GM18868 (cell line): ENCODE results near the gene TBX15.

ENCODE experiments used
- ATAC-seq: cut with Tn5 transposase; IDR thresholded peaks from one replicate; pipeline ENCODE4 v1.9.1; 2021; ENCODE audit warnings: mild to moderate bottlenecking, moderate library complexity; ENCODE audit not compliant: unreplicated experiment

Gene TBX15

DNA sequence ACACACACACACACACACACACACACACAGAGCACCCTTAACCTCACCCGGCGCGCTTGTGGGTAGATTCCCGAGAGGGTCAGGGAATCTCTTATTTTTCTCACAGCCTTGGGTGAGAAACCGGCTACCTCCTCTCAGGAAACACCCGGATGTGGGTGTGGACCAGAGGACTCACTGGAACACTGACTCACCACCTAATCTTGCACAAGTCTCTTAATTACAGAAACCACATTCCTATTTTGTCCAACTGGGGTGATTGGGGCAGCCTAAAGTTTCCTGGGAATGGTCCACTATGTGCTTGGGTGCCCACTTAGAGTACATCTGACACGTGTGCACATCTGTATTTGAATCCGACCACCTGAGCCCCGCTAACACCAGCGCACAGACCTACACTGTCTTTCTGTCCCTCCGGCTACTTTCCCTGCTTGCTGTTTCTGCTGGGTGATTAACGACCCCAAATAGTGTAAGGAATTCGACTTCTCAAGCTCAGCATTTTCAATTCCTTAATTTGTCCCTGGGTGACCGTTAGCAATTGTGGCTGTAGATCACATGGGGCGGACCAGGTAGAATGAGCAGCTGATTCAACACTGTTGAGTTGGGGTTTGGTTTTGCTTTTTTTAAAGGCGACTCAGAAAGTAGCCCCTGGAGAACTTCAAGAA, 14.0 kb upstream of the TBX15 start:
- ATAC-seq = no peak

DNA sequence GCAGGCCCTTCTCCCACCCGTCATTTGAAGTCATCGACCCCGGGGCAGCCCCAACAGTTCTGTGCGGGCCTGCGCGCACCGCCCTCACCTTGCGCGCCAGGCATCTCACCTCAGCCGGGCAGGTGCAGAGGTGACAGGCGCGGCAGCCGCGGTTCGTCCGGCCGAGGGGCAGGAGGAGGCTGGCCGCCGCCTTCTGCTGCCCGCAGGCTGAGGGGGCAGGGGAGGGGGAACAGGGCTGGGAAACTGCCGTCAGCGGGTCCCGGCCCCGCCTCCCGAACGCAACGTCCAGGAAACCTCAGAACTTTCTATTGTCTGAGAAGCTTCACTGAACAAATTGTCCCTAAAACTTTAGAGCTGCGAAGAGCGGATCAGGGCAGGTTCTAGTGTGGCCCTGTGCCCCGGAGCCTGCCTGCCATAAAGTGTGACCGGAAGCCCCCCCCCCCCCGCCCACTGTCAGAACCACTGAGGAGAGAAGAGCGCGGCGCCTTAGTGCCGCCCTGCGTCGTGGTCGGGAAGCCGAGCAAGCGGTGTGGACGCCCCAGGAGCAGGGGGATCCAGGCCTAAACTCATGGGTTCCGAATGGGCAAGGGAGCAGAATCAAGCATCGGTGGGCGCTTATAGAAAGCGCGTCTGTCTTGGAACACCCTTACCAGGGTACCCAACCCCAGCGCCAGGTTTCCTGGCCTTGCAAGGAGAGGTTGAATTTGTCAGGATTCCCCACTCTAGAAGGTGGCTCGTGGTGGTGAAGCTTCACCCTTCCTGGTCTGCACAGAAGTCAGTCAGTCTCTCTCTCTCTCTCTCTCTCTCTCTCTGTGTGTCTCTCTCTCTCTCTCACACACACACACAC, 13.3 kb upstream of the TBX15 start:
- no peak for ATAC-seq

DNA sequence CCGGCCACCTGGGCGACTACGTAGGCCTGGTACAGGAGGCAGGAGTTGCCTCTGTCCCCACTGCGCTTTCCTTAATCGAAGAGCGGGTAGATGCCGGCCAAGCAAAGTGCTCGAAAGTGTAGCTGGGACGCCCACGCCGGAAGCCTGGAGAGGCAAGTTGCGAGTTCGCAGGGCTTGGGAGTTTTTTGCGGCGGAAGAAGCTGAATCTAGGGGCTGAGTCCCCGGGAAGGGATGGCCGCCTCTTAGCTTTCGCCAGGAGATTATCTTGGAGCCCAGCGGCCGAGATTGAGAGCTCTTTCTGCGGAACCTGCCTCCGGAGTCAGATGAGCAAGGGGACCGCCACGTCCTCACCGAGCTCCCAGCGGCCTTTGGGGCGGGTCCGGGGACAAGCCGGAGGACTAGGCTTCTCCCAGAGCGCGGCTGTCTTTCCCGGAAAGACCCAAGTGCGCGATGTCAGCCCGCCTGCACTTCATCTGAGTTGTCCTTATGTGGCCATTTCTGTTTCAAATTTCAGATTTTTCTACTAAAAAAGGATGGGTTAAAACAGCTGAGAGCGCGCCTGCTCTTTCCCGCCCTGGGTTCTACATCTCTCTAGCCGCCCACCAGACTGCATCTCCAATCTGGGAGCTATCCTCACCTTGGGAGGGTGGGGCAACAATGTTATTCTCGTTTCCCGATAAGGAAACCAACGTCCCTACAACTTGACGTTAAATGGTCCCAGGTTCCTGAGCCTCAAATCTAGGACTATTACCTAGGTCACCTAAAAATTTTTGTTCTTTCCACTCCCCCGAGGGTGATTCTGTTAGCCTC, 12.4 kb upstream of the TBX15 start:
- ATAC-seq = no peak

DNA sequence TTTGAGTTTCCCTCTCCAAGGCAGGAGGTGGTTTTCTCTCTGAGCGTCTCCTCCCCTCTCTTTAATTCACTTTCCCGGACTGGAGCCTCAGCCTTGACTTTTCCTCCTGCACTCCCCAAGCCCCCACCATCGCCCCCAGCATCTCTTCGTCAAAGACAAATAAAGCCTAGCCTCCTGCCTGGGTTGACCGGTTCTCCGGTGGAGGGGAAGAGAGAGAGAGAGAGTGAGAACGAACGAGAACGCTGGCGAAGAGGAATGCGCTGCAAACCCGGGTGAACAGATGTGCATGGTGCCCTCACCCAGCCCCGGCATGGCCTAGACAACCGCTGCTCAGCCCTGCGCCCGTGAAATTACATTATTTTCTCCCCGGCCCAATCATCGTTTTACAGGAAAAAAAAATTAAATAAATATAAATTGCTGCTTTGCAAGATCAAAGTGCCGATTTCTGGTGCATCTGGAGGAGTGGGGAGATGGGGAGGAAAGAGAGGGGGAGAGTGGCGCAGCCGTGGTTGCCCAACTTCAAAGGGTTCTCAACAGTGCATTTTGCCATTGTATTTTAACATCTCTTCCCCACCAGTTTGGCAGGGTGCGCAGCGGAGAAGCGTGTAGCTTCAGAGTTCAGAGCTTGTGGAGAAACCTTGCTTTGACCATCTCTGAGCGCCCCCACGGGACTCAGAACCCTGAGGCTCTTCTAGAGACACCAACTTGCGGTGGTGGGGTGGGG, 11.4 kb upstream of the TBX15 start:
- no peak for ATAC-seq

- ATAC-seq = no peak
Observed at GRCh38 chr1:118998171-118998570, 10.0 kb upstream of the TBX15 start.

DNA sequence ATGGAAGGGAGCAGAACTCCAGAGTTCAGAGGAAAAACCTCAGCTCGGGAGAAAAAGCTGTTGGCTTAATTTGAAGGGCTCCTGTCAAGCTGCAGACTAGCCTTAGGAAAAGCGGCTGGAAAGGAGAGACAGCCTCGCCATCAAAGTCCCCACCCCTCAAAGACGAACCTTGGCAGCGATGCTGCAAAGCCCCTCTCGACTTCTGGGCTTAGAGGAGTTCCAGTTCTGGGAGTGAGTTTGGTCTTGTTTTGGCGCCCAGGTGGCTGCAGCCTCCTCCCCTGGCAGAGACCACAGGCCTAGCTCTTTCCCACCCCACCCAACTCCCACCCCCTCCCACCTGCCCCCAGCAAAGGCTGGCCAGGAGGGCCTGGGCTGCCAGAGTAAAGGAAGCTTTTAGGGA, 9.1 kb upstream of the TBX15 start:
- ATAC-seq = no peak

- ATAC-seq = no peak
Observed at GRCh38 chr1:118995312-118996016, 7.3 kb upstream of the TBX15 start.

DNA sequence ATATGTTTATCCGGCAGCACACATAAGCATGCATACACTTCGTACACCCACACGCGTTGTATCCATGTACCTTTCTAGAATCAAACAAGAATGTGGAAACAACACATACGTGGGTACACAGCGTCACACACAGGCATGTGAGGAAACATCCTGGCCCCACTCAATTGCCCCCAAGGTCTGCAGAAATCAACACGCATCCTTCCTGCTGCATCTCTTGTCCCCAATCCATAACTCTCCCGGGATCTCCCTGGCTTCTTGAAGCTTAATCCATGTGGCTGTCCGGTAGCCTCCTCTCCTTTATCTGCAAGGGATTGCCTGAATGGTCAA, 5.5 kb upstream of the TBX15 start:
- ATAC-seq = no peak

- ATAC-seq = no peak
Observed at GRCh38 chr1:118992868-118993699, 4.9 kb upstream of the TBX15 start.

GRCh38 chr1:118992237-118992825, 4.2 kb upstream of the TBX15 start:
- ATAC-seq = no peak

GRCh38 chr1:118991448-118991847, 3.3 kb upstream of the TBX15 start:
- no peak for ATAC-seq

- ATAC-seq = no peak
Observed at GRCh38 chr1:118990513-118991152, 2.5 kb upstream of the TBX15 start.

GRCh38 chr1:118989878-118990378, 1.8 kb upstream of the TBX15 start:
- no peak for ATAC-seq

DNA sequence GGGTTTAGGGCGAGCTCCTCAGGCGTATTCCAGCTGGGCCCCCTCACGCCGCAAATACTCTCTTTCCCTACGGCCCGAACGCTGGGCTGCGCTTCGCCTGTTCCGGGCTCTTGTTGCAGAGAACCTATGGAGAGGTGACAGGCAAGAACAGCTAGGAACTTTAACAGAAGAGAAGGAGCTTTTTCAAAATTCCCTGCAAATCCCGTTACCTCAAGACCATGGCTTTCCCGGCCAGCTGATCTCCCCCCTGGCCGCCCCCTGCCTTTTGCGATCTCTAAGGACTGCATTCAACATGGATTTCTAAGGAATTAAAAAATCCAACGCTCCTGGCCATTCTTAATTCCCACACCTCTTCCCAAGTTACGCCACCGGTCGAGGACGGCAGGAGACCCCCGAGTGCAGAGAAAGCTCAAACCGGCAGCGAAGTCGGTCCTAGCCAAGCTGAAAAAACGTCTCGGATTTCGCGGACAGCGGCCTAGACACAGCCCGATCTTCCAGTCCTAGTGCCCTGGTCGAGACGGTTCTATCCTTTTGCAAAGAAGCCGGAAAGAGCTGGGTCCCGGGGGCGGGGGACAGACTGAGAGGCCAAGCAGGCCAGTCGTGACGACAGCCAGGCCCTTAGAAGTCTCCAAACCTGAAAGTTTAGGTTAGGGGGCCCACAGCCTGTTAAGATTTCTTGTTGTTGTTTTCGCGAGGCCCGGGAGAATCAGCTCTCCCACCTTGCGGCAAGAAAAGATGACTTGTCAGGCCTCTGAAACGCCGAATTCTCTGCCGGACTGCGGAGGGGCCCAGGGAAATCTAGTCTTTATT, 1.1 kb upstream of the TBX15 start:
- ATAC-seq = no peak

- no peak for ATAC-seq
Observed at GRCh38 chr1:118987468-118988185, 516 bp downstream of the TBX15 start.

DNA sequence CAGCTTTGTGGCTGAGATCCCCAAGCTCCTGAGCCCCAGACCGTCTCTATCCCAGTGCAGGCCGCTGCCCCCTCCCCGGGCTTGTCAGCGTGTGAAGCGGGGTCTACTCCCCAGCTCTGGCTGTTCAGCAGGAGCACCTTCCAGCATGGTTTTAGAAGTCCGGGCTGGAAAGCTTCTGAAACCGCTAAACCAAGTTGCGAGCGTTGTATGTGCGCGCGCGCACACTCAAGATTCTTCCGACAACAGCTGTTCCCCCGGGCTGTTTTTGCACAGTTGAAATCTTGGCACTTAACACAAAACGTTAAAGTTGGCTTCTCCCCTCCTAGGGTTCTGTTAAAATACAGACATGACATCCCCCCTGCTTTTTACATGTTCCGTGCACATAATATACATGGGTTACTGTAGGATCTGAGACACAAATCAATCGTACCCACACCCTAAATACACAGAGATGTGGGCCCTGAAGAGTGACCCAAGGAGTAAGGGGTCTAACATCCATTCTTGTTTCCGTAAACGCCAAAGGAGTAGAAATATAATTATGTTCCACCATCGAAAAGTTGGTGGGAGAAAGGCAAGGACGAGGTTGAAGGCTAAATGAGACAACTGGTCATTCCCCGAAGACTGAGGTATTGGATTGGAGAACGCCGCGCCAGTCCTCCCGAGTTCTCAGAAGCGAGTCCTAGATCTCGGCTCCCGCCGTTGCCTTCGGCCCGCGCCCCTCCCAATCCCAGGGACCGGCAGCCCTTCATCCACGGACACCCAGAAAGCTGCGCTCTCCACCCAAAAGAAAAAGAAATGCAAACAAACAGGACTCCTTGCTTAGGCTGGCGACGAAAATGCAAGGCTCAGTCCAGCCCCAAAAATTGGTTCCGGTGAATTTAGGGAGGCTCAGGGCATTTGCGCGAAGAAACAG, 1.3 kb downstream of the TBX15 start:
- no peak for ATAC-seq
